Gastrocnemius medialis (tissue), 4 donors: ENCODE data around the gene MANEAL. TPM values are rescaled to one million over a fixed set of nuclear protein-coding genes. Genes with fewer than 3 reads are reported as not detected.

Source experiments
- ATAC-seq, 2 donors: fragments of 150-250 bp; one replicate each; pipeline ENCODE4 v1.9.1; 2016
- DNase-seq, 2 donors: peaks; one replicate each; pipeline ENCODE4 v3.0.0-alpha.2; 2019
- H3K27ac ChIP-seq, 4 donors: fragments of 200-600 bp; sonication (generic); 1 replicate in 1 of 4; 2 replicates in 3 of 4; pipeline ENCODE4 v1.5.1; 2016 to 2018; ENCODE audit warnings: mild to moderate bottlenecking in 2 of 4, moderate library complexity in 1 of 4
- H3K27me3 ChIP-seq, 3 donors: fragments of 200-600 bp; sonication (generic) in 2 of 3; 1 replicate in 1 of 3; 2 replicates in 2 of 3; pipeline versions ENCODE4 v1.5.1 to v1.6.0; 2016 to 2019; ENCODE audit warnings: mild to moderate bottlenecking in 1 of 3, moderate library complexity in 1 of 3
- H3K36me3 ChIP-seq, 2 donors: fragments of 200-600 bp; sonication (generic) in 1 of 2; one replicate each; pipeline ENCODE4 v1.5.1; 2017 to 2018
- H3K4me1 ChIP-seq, 2 donors: fragments of 200-600 bp; sonication (generic) in 1 of 2; one replicate each; pipeline ENCODE4 v1.5.1; 2016 to 2017; ENCODE audit warnings: mild to moderate bottlenecking in 2 of 2
- H3K4me3 ChIP-seq, 4 donors: fragments of 200-600 bp; sonication (generic) in 3 of 4; 1 replicate in 1 of 4; 2 replicates in 3 of 4; pipeline ENCODE4 v1.5.1; 2016 to 2019; ENCODE audit warnings: mild to moderate bottlenecking in 2 of 4
- H3K9me3 ChIP-seq, 3 donors: fragments of 200-600 bp; sonication (generic) in 2 of 3; 1 replicate in 1 of 3; 2 replicates in 2 of 3; pipeline ENCODE4 v1.5.1; 2016 to 2019
- POLR2A ChIP-seq, 2 donors: fragments of 450-650 bp; IDR thresholded peaks; one replicate each; pipeline ENCODE4 v1.6.1; 2017; ENCODE audit warnings: antibody characterized with exemption in 2 of 2, mild to moderate bottlenecking in 2 of 2, moderate library complexity in 2 of 2
- in situ Hi-C, 4 donors: fragments of 200-750 bp; cut with MboI; loops; one replicate each; pipeline versions ENCODE4 v1.15.0 to v1.8.0; 2017; ENCODE audit warnings: low sequenced_read_pairs in 4 of 4
- intact Hi-C: fragments of 100-400 bp; cut with DNase I; formaldehyde crosslinking; loops from one replicate; pipeline ENCODE4 v1.15.1; 2023; ENCODE audit warnings: low total_unique reads
- total RNA-seq, 4 donors: library from RNA; depleted of rRNA; stranded (reverse); fragments of >200 nt; gene quantifications; one replicate each; pipeline versions ENCODE4 v1.1.0 to v1.2.3, GENCODE V29; 2016
- TF ChIP-seq, protein P1 (sequence below), 5 experiments: fragments of 450-650 bp in 3 of 5; fragments of 200-600 bp in 2 of 5; sonication (generic) in 2 of 5; IDR thresholded peaks in 4 of 5; conservative IDR thresholded peaks in 1 of 5; 1 replicate in 4 of 5; 2 replicates in 1 of 5; pipeline ENCODE4 v1.5.1; 2016 to 2019; ENCODE audit warnings: antibody characterized with exemption in 5 of 5, mild to moderate bottlenecking in 3 of 5, moderate library complexity in 3 of 5

MANEAL gene
- total RNA-seq, 4 donors from 2014 or later = 2.3 to 9.9 (median 4.0) TPM

DNA sequence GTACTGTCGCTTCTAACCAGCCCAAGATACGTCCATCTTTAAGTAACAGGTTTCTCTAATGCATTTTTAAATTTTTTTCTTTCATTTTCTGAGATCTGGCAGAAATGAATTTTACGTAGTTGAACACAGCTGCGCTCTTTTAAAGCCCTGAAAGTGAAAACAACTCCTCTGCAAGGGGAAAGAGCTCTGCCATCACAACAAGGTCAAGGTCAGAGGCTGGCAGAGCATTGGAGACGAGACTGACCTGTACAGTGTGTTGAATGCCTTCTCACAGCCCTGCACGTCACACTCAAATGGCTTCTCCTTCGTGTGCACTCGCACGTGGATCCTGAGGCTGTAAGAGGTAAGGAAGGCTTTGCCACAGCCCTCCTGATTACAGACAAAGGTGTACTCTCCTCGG is 46.0 kb downstream of the MANEAL start:
- no peak for DNase-seq
- in situ Hi-C loops (no loop called here), intact Hi-C loops (no loop called here)
- Histone ChIP-seq H3K27me3 (no peaks in the 10 kb centered on the region), H3K36me3 (peaks cover 0 to 46% of the 10 kb centered on the region in 2 donors), H3K4me1 (no peaks in the 10 kb centered on the region), H3K4me3 (no peak overlapping the region), H3K9me3 (no peaks in the 10 kb centered on the region), H3K27ac (no peak overlapping the region)
- ATAC-seq = no peak
- TF ChIP-seq, protein P1, sequence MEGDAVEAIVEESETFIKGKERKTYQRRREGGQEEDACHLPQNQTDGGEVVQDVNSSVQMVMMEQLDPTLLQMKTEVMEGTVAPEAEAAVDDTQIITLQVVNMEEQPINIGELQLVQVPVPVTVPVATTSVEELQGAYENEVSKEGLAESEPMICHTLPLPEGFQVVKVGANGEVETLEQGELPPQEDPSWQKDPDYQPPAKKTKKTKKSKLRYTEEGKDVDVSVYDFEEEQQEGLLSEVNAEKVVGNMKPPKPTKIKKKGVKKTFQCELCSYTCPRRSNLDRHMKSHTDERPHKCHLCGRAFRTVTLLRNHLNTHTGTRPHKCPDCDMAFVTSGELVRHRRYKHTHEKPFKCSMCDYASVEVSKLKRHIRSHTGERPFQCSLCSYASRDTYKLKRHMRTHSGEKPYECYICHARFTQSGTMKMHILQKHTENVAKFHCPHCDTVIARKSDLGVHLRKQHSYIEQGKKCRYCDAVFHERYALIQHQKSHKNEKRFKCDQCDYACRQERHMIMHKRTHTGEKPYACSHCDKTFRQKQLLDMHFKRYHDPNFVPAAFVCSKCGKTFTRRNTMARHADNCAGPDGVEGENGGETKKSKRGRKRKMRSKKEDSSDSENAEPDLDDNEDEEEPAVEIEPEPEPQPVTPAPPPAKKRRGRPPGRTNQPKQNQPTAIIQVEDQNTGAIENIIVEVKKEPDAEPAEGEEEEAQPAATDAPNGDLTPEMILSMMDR (IDR thresholded peaks at IDR 0.05 in 4 of 5, conservative IDR thresholded peaks at IDR 0.05 in 1 of 5) = no peak
- no peak for TF ChIP-seq POLR2A (IDR thresholded peaks at IDR 0.05)

DNA sequence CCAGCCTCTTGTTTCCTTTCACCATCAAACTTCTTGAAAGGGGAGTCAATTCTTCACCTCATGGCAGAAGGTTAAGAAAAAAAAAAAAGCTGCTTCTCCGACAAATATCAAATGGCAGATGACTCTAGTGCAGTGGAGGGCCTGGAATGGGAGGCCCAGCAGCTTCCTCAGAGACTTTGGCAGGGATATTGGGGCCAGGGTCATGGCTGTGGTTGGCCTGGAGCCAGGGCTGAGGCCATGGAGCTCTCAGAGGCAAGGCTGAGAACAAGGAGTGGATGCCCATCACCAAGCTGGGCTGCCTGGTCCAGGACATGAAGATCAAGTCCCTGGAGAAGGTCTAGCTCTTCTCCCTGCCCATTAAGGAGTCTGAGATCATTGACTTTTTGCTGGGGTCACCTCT is 47.1 kb downstream of the MANEAL start:
- Histone ChIP-seq H3K27ac (no peak overlapping the region), H3K4me1 (no peaks in the 10 kb centered on the region), H3K9me3 (no peaks in the 10 kb centered on the region), H3K4me3 (no peak overlapping the region), H3K36me3 (peaks cover 0 to 36% of the 10 kb centered on the region in 2 donors), H3K27me3 (no peaks in the 10 kb centered on the region)
- DNase-seq (no peak), ATAC-seq (no peak)
- TF ChIP-seq POLR2A (IDR thresholded peaks at IDR 0.05) = no peak
- TF ChIP-seq, protein P1 (IDR thresholded peaks at IDR 0.05 in 4 of 5, conservative IDR thresholded peaks at IDR 0.05 in 1 of 5) = no peak
- intact Hi-C loops (no loop called here), in situ Hi-C loops (no loop called here)

DNA sequence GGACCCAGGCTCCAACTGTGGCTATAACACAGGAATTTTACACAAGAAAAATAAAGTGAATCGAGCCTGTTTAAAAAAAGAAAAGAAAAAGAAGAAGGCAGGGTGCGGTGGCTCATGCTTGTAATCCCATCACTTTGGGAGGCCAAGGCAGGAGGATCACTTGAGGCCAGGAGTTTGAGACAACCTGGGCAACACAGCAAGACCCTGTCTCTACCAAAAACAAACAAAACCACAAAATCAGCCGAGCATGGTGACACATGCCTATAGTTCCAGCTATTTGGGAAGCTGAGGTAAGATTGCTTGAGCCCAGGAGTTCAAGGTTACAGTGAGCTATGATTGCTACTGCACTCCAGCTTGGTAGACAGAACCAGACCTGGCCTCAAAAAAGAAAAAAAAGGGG is 48.0 kb downstream of the MANEAL start:
- TF ChIP-seq, protein P1 (IDR thresholded peaks at IDR 0.05 in 4 of 5, conservative IDR thresholded peaks at IDR 0.05 in 1 of 5) = no peak
- no peak overlapping the region for H3K27ac ChIP-seq
- H3K27me3 ChIP-seq = no peaks in the 10 kb centered on the region
- no peaks in the 10 kb centered on the region for H3K4me1 ChIP-seq
- H3K4me3 ChIP-seq = no peak overlapping the region
- in situ Hi-C loops = no loop called here
- intact Hi-C loops = no loop called here
- no peaks in the 10 kb centered on the region for H3K9me3 ChIP-seq
- ATAC-seq = no peak
- H3K36me3 ChIP-seq = peaks cover 0 to 34% of the 10 kb centered on the region in 2 donors
- DNase-seq = no peak

DNA sequence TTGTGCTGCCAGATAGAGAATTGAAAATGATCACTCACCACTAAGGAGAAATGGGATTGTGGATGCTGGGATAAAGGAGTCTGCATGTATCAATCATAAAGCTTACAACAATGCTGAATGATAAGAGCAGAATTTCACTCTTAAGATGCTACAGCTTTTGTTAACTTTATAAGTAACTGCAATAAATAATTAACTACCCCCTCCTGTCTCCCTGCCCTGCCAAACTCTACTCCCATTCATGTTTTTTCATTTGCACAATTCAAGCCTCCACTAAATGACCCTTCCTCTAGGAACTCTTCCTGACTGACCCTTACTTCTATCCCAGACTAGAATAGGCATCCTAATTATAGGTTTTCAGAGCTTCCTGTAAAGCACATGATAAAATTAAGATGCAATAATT is 50.9 kb downstream of the MANEAL start:
- ATAC-seq (no peak), DNase-seq (no peak)
- Histone ChIP-seq H3K4me1 (no peaks in the 10 kb centered on the region), H3K27me3 (no peaks in the 10 kb centered on the region), H3K4me3 (no peak overlapping the region), H3K36me3 (peaks cover 0 to 6% of the 10 kb centered on the region in 2 donors), H3K27ac (no peak overlapping the region), H3K9me3 (no peaks in the 10 kb centered on the region)
- TF ChIP-seq, protein P1 (IDR thresholded peaks at IDR 0.05 in 4 of 5, conservative IDR thresholded peaks at IDR 0.05 in 1 of 5) = no peak
- TF ChIP-seq POLR2A (IDR thresholded peaks at IDR 0.05) = no peak
- intact Hi-C loops (no loop called here), in situ Hi-C loops (no loop called here)

DNA sequence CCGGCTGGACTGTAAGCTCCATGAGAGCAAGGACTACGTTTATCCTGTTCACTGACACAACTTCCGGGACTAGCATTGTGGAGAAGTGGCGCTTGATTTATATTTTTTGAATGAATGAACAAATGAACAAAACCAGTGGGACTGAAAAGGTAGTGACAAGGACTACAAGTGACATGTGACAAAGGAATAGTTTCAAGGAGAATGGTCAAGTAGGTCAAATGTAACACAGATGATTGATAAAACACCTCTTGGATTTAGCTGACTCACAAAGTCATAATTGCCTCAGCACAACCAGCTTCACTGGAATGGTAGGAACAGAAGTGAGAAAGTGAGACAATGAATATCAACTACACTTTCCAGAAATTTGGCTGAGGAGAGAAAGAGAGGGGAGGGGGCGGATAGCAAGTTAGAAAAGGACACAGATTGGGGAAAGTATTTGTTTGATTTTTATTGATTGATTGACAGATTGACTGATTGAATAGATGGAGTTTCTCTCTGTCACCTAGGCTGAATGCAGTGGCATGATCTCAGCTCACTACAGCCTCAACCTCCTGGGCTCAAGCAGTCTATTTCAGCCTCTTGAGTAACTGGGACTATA is 51.5 kb downstream of the MANEAL start:
- DNase-seq = no peak
- Histone ChIP-seq H3K9me3 (no peaks in the 10 kb centered on the region), H3K4me1 (no peaks in the 10 kb centered on the region), H3K36me3 (no peaks in the 10 kb centered on the region), H3K4me3 (no peak overlapping the region), H3K27me3 (no peaks in the 10 kb centered on the region), H3K27ac (no peak overlapping the region)
- intact Hi-C loops = no loop called here
- ATAC-seq = no peak
- TF ChIP-seq, protein P1 (IDR thresholded peaks at IDR 0.05 in 4 of 5, conservative IDR thresholded peaks at IDR 0.05 in 1 of 5) = no peak
- TF ChIP-seq POLR2A (IDR thresholded peaks at IDR 0.05) = no peak
- in situ Hi-C loops = no loop called here
